MCF 10A (cell line): ENCODE data around the gene RERE. TPM values are rescaled to one million over a fixed set of nuclear protein-coding genes. Genes with fewer than 3 reads are reported as not detected.

Experiments used
- BruUV-seq: library from RNA; stranded (reverse); fragments of 400-500 nt; replicated peaks from 2 replicates; lab custom pipeline; 2021; lab: Mats Ljungman, UMichigan
- CTCF ChIA-PET: fragments of 300-600 bp; sonication (Branson Sonifier 250); formaldehyde crosslinking; extraction: SDS; loops from one replicate; lab custom pipeline; 2021; ENCODE audit warnings: antibody characterized with exemption, inconsistent platforms; lab: Yijun Ruan, JAX
- POLR2A ChIA-PET: fragments of 300-600, 350-650 bp; sonication (Branson Sonifier 250); formaldehyde crosslinking; extraction: SDS; loops from one replicate; lab custom pipeline; 2020; ENCODE audit warnings: antibody characterized with exemption, inconsistent platforms; lab: Yijun Ruan, JAX
- DNase-seq: peaks from one replicate; pipeline ENCODE4 v3.0.0-alpha.2; 2018; ENCODE audit not compliant: unreplicated experiment
- H3K27ac Mint-ChIP-seq: one replicate; pipeline ENCODE4 v1.8.0; 2022; ENCODE audit warnings: mild to moderate bottlenecking, low read depth, mixed read lengths; ENCODE audit not compliant: unreplicated experiment
- H3K27me3 Mint-ChIP-seq: one replicate; pipeline ENCODE4 v1.8.0; 2022; ENCODE audit warnings: mixed read lengths; ENCODE audit not compliant: insufficient read depth, unreplicated experiment
- H3K36me3 Mint-ChIP-seq: one replicate; pipeline ENCODE4 v1.8.0; 2022; ENCODE audit warnings: mild to moderate bottlenecking, moderate library complexity, mixed read lengths; ENCODE audit not compliant: insufficient read depth, unreplicated experiment
- H3K4me1 Mint-ChIP-seq: one replicate; pipeline ENCODE4 v1.8.0; 2022; ENCODE audit warnings: mixed read lengths; ENCODE audit not compliant: insufficient read depth, unreplicated experiment
- H3K4me3 Mint-ChIP-seq: one replicate; pipeline ENCODE4 v1.8.0; 2022; ENCODE audit warnings: mild to moderate bottlenecking, moderate library complexity, mixed read lengths; ENCODE audit not compliant: unreplicated experiment
- H3K9me3 Mint-ChIP-seq: one replicate; pipeline ENCODE4 v1.8.0; 2022; ENCODE audit warnings: mixed read lengths; ENCODE audit not compliant: unreplicated experiment
- CTCF ChIP-seq: fragments of 200-600 bp; IDR thresholded peaks from one replicate; pipeline ENCODE4 v1.8.0; 2022; ENCODE audit warnings: antibody characterized with exemption, mild to moderate bottlenecking; ENCODE audit not compliant: unreplicated experiment
- intact Hi-C: fragments of 100-400 bp; cut with micrococcal nuclease; formaldehyde crosslinking; loops from 2 replicates; pipeline ENCODE4 v1.14.1; 2022
- total RNA-seq: library from RNA; stranded (reverse); gene quantifications from 2 replicates; pipeline ENCODE4 v1.2.3, GENCODE V29; 2022

RERE gene
- total RNA-seq, 1 experiment from 2014 or later, result 48.4 TPM

- TF ChIP-seq CTCF, result no peak
- POLR2A ChIA-PET, result no interaction called here
- no peak for DNase-seq
- Mint-ChIP-seq H3K4me3 (no peak overlapping the region), H3K27ac (no peak overlapping the region), H3K27me3 (no peaks in the 10 kb centered on the region), H3K9me3 (no peaks in the 10 kb centered on the region), H3K4me1 (peaks cover 4% of the 10 kb centered on the region), H3K36me3 (peaks cover 18% of the 10 kb centered on the region)
- no TSS peak for BruUV-seq
- intact Hi-C loops, result no loop called here
- CTCF ChIA-PET, result no interaction called here
Measured at GRCh38 chr1:8434101-8434500, 383.3 kb downstream of the RERE start.

DNA sequence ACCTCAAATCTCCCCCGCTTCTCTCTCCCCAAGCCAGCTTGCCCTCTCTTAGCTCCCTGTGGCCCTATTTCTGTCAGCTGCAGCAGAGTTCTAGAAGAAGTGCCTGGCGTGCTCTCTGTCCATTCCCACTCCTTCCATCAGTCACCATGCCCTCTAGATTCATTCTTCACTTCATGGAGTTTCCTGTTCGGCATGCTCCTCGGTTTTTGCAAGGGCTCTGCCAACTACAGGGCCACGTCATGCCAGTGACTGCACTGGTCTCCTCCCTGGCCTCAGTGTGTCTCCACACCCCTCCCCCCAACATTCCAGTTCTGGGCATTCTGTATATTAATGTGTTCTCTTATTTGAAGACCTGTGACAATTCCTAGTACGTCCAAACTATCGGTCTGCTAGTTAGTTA, 385.7 kb downstream of the RERE start:
- DNase-seq, result no peak
- ChIA-PET CTCF (interaction anchor here (0.6 to 0.8 kb wide), 2 partner anchors 12 to 42 kb away, joined by 3 read pairs; no protein-coding TSS in a partner anchor), POLR2A (interaction anchor here (0.6 kb wide), 1 partner anchor 9 kb away, joined by 3 read pairs; no protein-coding TSS in a partner anchor)
- no peak overlapping the region for H3K27ac Mint-ChIP-seq
- intact Hi-C loops, result no loop called here
- no peaks in the 10 kb centered on the region for H3K27me3 Mint-ChIP-seq
- peaks cover 14% of the 10 kb centered on the region for H3K36me3 Mint-ChIP-seq
- no TSS peak for BruUV-seq
- TF ChIP-seq CTCF, result no peak
- H3K4me3 Mint-ChIP-seq, result no peak overlapping the region
- H3K4me1 Mint-ChIP-seq, result no peaks in the 10 kb centered on the region
- no peaks in the 10 kb centered on the region for H3K9me3 Mint-ChIP-seq

- intact Hi-C loops, result no loop called here
Measured at GRCh38 chr1:8431019-8431418, 386.4 kb downstream of the RERE start.

DNA sequence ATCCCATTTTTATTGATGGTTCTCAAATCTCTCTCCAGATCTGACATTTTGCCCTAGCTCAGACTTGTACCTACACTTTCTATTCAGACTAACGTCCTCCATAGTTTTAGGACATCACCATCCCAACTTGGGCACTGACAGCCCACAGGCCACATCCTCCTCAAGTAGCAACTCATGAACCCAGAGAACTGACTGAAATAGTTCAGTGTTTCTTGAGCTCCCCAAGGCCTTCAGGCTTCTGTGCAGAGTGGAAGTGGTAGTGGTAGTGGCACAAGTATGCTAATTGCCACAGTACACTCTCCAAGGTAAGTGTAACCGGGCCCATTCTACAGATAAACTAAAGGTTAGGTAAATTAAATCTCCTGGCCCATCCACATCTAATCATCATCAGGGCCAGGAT, 387.0 kb downstream of the RERE start:
- H3K4me3 Mint-ChIP-seq, result no peak overlapping the region
- no peaks in the 10 kb centered on the region for H3K4me1 Mint-ChIP-seq
- H3K27me3 Mint-ChIP-seq, result no peaks in the 10 kb centered on the region
- no peak overlapping the region for H3K27ac Mint-ChIP-seq
- no peak for DNase-seq
- H3K9me3 Mint-ChIP-seq, result no peaks in the 10 kb centered on the region
- peaks cover 12% of the 10 kb centered on the region for H3K36me3 Mint-ChIP-seq
- BruUV-seq, result no TSS peak
- ChIA-PET POLR2A (interaction anchor here (1.2 kb wide), 1 partner anchor 26 kb away, joined by 3 read pairs; no protein-coding TSS in a partner anchor), CTCF (interaction anchor here (0.6 to 1.5 kb wide), 2 partner anchors 22 to 241 kb away, joined by 3 read pairs; no protein-coding TSS in a partner anchor)
- intact Hi-C loops, result no loop called here
- TF ChIP-seq CTCF, result no peak

More at GRCh38 chr1:8431019-8431418, 386.4 kb downstream of the RERE start:
- Mint-ChIP-seq H3K4me1 (no peaks in the 10 kb centered on the region), H3K36me3 (peaks cover 17% of the 10 kb centered on the region), H3K27ac (no peak overlapping the region), H3K4me3 (no peak overlapping the region), H3K9me3 (no peaks in the 10 kb centered on the region), H3K27me3 (no peaks in the 10 kb centered on the region)
- DNase-seq, result no peak
- ChIA-PET CTCF (interaction anchor here (0.6 to 1.5 kb wide), 3 partner anchors 11 to 241 kb away, joined by 3 read pairs; no protein-coding TSS in a partner anchor), POLR2A (interaction anchor here (1.2 kb wide), 1 partner anchor 25 kb away, joined by 3 read pairs; no protein-coding TSS in a partner anchor)
- no TSS peak for BruUV-seq
- TF ChIP-seq CTCF, result no peak
